ENCODE data around the gene DAB1.

Gene DAB1

DNA sequence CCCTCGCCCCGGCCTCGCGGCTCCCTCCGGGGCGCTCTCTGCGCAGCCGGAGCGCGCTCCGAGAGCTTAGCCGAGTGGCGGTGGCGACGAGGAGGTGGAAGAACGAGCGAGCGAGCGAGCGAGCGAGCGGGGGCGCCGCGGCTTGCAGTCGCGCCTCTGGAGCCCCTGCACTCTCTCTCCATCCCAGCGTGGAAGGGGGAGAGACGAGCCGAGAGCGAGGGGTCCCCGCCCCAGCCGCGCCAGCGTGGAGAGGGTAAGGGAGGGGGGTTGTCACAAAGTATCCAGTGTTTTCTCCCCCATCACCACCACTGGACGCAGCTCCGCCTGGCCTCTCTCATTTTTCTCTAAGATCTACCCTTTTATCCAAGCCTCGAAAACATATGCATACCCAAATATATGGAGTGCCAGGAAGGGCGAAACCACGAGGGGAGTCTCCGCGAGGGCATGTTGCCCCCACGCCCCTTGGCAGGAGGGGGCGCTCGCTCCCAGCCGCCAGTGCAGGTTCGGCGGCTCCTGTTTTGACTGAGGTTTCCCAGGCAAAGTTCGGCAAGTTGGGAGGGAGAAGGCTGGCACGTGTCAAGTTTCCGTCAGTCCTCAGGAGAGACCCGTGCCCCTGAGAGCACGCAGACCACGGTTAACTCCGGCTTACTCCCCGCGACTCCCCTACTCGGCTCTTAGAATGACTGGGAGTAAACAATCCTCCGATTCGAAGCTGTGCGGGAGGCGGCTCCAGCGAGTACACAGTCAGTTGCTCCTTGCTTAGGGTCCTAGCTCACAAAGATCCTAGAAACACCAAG is 569 bp upstream of the DAB1 start:
- no peak for TF ChIP-seq POLR2A (IDR thresholded peaks at IDR 0.05; ENCODE audit: low read depth, low read length)
- FAIRE-seq (no peak), DNase-seq (ENCODE audit: insufficient read length, low spot score) (no peak)

DNA sequence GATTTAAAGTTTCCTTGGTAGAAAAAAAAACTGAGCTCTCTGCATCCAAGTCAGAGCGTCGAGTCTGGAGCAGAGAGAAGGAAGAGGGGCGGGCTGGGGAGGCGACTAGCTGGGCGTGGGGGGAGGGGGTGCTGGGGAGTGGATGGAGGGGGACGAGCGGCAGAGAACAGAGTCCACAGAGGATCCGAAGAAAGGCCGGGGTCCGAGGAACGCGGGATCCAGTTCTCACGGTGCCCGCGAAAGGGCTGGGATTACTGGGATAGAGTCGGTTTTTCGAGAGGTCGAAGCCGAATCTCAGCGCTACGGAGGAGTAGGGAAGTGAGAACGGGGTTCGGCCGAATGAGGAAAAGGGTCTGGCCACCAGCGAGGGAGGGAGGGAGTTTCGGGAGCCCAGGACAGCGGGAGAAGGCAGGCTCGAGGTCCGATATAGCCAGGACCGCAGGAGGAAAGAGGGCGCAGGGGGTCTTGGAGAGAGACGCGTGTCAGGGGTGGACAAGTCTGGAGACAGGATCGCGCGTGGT is 665 bp downstream of the DAB1 start:
- FAIRE-seq, result no peak
- TF ChIP-seq POLR2A (IDR thresholded peaks at IDR 0.05; ENCODE audit: low read depth, low read length), result no peak
- DNase-seq (ENCODE audit: insufficient read length, low spot score), result no peak

GRCh38 chr1:57422271-57423134 is 1.4 kb downstream of the DAB1 start:
- DNase-seq (ENCODE audit: insufficient read length, low spot score) (no peak), FAIRE-seq (no peak)
- no peak for TF ChIP-seq POLR2A (IDR thresholded peaks at IDR 0.05; ENCODE audit: low read depth, low read length)

DNA sequence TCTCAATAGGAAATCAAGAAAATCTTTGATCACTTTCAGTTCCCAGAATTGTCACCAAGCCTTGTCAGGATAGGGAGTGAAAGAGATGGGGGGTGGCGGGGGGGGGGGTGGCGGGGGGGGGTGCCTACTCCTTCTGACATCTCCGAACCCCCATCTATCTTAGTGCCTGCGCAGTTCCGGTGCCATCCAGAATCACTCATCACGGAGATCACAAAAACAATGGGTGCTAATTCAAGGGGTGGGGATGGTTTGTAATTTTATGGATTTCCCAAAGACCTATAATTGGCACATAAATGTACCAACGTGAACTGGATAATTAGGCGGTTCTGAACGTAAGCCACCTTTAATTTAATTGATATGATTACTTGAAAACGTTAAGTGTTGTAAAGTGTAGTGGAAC is 2.1 kb downstream of the DAB1 start:
- FAIRE-seq (no peak), DNase-seq (ENCODE audit: insufficient read length, low spot score) (no peak)
- no peak for TF ChIP-seq POLR2A (IDR thresholded peaks at IDR 0.05; ENCODE audit: low read depth, low read length)

- DNase-seq (ENCODE audit: insufficient read length, low spot score) (no peak), FAIRE-seq (no peak)
- no peak for TF ChIP-seq POLR2A (IDR thresholded peaks at IDR 0.05; ENCODE audit: low read depth, low read length)
Observed at GRCh38 chr1:57420981-57421785, 2.7 kb downstream of the DAB1 start.

DNA sequence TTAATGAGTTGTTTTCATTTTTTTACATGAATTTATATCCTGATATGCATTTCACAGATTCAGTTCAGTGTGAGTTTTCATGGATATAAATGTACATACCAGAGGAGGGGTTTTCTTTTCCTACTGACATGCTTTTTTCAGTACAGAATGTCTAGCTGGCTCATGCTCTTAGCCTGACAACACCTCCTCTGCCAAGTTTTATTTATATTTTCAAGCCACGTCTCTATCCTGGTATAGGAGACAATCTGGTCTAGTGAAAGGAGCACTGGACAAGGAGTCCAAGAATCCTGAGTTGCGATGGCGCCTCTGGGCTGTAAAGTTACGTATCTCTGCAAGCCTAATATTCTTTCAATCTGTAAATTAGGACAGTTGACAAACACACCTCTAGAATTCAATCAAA is 4.9 kb downstream of the DAB1 start:
- no peak for DNase-seq (ENCODE audit: insufficient read length, low spot score)
- no peak for FAIRE-seq
- no peak for TF ChIP-seq POLR2A (IDR thresholded peaks at IDR 0.05; ENCODE audit: low read depth, low read length)

DNA sequence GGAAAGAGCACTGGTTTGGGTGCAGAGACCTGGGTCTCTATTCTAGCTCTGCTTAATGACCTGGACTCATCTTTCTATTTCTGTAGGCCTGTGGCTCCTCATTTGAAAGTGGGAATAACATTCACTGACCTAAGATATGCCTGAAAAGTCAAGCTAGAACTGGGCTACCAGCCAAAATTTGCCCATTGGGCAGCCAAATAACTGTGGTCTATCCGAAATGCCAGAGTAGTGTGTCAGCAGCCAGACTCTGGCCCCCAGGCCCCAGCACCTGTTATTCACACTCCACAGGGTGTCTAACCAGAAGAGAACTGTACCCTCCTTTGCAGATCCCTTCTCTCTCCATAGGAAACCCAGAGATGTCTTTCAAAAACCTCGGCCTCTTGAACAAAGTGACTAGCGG is 12.6 kb downstream of the DAB1 start:
- DNase-seq (ENCODE audit: insufficient read length, low spot score), result peak; percentile 69
- peak; percentile 83 for FAIRE-seq

DNA sequence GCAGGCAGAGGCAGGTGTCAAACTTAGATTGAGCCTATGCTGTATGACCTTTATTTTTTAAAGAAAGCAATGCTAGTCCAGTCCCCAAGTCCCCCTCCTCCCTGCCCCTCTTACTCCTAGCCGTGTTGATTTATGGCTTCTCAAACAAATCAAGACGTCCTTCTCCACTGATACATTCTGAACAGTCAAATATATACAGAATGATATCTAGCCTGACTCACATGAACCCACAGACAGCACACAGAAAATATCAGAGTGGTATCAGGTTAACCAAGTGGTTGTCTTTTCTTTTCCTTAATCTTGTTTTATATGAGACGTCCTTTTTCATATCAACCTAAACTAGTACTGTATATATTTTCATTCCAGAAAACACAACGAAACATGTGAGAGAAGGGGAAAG is 13.4 kb downstream of the DAB1 start:
- FAIRE-seq (no peak), DNase-seq (ENCODE audit: insufficient read length, low spot score) (no peak)
- TF ChIP-seq POLR2A (IDR thresholded peaks at IDR 0.05; ENCODE audit: low read depth, low read length), result no peak

More for the DNA sequence above, 12.6 kb downstream of the DAB1 start:
- no peak for TF ChIP-seq POLR2A (IDR thresholded peaks at IDR 0.05; ENCODE audit: low read depth, low read length)

- no peak for DNase-seq (ENCODE audit: insufficient read length, low spot score)
- TF ChIP-seq POLR2A (IDR thresholded peaks at IDR 0.05; ENCODE audit: low read depth, low read length), result no peak
Observed at GRCh38 chr1:57407928-57408327, 15.9 kb downstream of the DAB1 start.

GRCh38 chr1:57406428-57406970 is 17.4 kb downstream of the DAB1 start:
- FAIRE-seq (no peak), DNase-seq (ENCODE audit: insufficient read length, low spot score) (no peak)
- no peak for TF ChIP-seq POLR2A (IDR thresholded peaks at IDR 0.05; ENCODE audit: low read depth, low read length)

More at GRCh38 chr1:57407928-57408327, 15.9 kb downstream of the DAB1 start:
- FAIRE-seq, result no peak

DNA sequence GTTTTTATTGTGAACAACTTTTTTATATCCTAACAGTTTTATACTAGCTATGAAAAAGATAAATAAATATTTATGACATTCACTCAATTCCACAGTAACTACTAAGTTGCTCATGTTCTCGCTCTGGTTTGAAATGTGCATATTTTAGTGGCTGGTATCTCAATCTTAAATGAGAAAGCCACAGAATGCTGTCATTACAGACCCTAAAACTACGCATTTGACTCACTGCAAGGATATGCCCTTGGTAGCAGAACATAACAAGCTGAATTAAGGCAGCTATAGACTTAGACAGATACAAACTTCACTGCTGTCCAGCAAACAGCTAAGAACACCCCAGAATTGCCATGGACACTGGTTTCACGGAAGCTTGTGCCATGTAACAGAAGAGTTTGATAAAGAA is 19.0 kb downstream of the DAB1 start:
- no peak for TF ChIP-seq POLR2A (IDR thresholded peaks at IDR 0.05; ENCODE audit: low read depth, low read length)
- FAIRE-seq (no peak), DNase-seq (ENCODE audit: insufficient read length, low spot score) (no peak)

DNA sequence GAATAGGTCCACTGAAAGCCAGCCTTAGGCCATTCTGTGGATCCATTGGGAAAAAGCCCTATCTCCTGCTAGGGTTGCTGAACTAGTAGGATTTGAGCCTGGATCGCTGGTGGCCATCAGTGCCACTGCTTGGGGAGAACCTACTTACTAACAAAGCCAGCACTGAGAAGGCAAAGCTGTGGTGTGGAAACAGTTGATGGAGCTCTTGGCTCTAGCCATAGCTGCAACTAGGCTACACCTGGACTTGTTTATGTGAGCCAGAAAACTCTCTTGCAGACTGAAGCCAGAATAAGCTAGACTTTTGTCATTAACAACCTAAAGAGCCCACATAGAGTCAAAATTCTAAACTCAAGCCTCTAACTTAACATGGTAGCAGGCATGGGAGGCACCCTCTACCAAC is 20.7 kb downstream of the DAB1 start:
- FAIRE-seq (no peak), DNase-seq (ENCODE audit: insufficient read length, low spot score) (no peak)
- no peak for TF ChIP-seq POLR2A (IDR thresholded peaks at IDR 0.05; ENCODE audit: low read depth, low read length)

GRCh38 chr1:57401671-57402070 is 22.2 kb downstream of the DAB1 start:
- no peak for FAIRE-seq
- TF ChIP-seq POLR2A (IDR thresholded peaks at IDR 0.05; ENCODE audit: low read depth, low read length), result no peak

More at GRCh38 chr1:57401671-57402070, 22.2 kb downstream of the DAB1 start:
- DNase-seq (ENCODE audit: insufficient read length, low spot score), result no peak

All from H54 (cell line).